GM12891 (cell line): ENCODE results near the gene C10orf67.

Experiments used
- POLR2A ChIP-seq: IDR thresholded peaks from 2 replicates; pipeline ENCODE4 v1.6.1; 2011; ENCODE audit warnings: low read depth, low read length, control low read depth
- POLR2AphosphoS5 ChIP-seq: IDR thresholded peaks from 2 replicates; pipeline ENCODE4 v1.6.1; 2011; ENCODE audit warnings: low read depth, low read length, control low read depth

- TF ChIP-seq POLR2AphosphoS5 = no peak
- no peak for TF ChIP-seq POLR2A
These were observed 188.0 kb downstream of the C10orf67 start for GRCh38 chr10:23156447-23157150.
